ENCODE results near the gene PGGT1B. TPM values are rescaled to one million over a fixed set of nuclear protein-coding genes. Genes with fewer than 3 reads are reported as not detected.

Gene PGGT1B
- polyA plus RNA-seq, result 10 to 100 TPM in 1 of 4 donors, 1 to 10 TPM in 3; 4.9 to 22.2 (median 5.9) TPM
- long read RNA-seq, donor 1, full-length matches to known transcripts, result 6 of 6 reads
- long read RNA-seq, donor 1, partial matches to known transcripts, result 0 of 6 reads
- long read RNA-seq, donor 1, other reads (novel, unspliced or antisense), result 0 of 6 reads
- long read RNA-seq, donor 2, full-length matches to known transcripts, result 2 of 2 reads
- long read RNA-seq, donor 2, partial matches to known transcripts, result 0 of 2 reads
- long read RNA-seq, donor 2, other reads (novel, unspliced or antisense), result 0 of 2 reads
- long read RNA-seq, donor 3, full-length matches to known transcripts, result 6 of 6 reads
- long read RNA-seq, donor 3, partial matches to known transcripts, result 0 of 6 reads
- long read RNA-seq, donor 3, other reads (novel, unspliced or antisense), result 0 of 6 reads
- long read RNA-seq, donor 4, result 0 reads
- long read RNA-seq, donor 5, full-length matches to known transcripts, result 1 of 1 reads
- long read RNA-seq, donor 5, partial matches to known transcripts, result 0 of 1 reads
- long read RNA-seq, donor 5, other reads (novel, unspliced or antisense), result 0 of 1 reads
- long read RNA-seq, donor 6, full-length matches to known transcripts, result 5 of 5 reads
- long read RNA-seq, donor 6, partial matches to known transcripts, result 0 of 5 reads
- long read RNA-seq, donor 6, other reads (novel, unspliced or antisense), result 0 of 5 reads
- long read RNA-seq, donor 7, full-length matches to known transcripts, result 3 of 3 reads
- long read RNA-seq, donor 7, partial matches to known transcripts, result 0 of 3 reads
- long read RNA-seq, donor 7, other reads (novel, unspliced or antisense), result 0 of 3 reads
- long read RNA-seq, donor 8, result 0 reads
- long read RNA-seq, donor 9, result 0 reads
- long read RNA-seq, donor 10, full-length matches to known transcripts, result 6 of 6 reads
- long read RNA-seq, donor 10, partial matches to known transcripts, result 0 of 6 reads
- long read RNA-seq, donor 10, other reads (novel, unspliced or antisense), result 0 of 6 reads

DNA sequence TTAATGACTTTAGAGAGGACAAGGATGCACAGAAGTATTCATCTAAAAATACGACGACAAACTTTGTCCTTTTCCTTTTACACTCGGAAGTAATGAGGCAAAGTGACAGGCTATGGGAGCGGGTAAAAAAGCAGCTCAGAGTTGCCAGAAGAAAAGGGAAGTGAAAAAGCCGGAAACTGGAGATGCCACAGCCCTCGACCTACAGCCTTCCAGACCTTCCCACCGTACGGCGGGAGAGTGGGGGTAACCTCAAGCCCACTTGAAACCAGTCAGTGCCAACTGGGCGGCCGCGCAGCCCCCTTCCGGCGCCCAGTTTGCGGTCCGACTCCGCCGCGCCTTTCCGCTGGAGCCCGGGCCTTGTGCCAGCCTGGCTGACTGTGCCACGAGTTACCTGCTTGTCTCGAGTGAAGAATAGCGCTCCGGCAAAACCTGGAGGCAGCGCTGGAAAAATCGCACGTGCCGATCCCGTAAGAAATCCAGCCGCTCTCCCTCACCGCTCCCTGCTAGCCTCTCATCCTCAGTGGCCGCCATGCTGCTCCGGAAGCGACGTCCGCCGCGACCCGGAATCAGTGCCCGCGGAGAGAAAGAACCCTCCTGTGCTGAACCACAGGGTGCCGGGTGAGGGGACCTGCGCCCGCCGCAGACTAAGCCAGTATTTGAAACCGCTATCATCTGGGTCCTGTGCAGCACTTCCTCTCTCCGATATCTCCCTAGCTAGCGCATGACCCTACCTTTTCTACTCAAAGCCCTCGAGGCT lies at the start of gene PGGT1B:
PGGT1B (minus strand) TSS at position 557 of the 757 bp plus-strand sequence; CDS start at position 531, 26 bp downstream.
- H3K27ac ChIP-seq (ENCODE audit: low read depth in 1 of 3, low read length in 2 of 3), result peak within 1 kb of the TSS; percentile 78 to 98 (median 90)
- no peaks in the 10 kb centered on the region for H3K27me3 ChIP-seq (ENCODE audit: control insufficient read depth in 3 of 3, insufficient read depth in 3 of 3, low read length in 3 of 3)
- no peak for FAIRE-seq
- no peaks in the 10 kb centered on the region for H3K9me3 ChIP-seq (ENCODE audit: control insufficient read depth in 2 of 2, insufficient read depth in 1 of 2, low read depth in 1 of 2, low read length in 1 of 2)
- peak; percentile 63 to 86 for DNase-seq
- H3K4me3 ChIP-seq (ENCODE audit: low read depth in 1 of 3, low read length in 3 of 3), result peak within 1 kb of the TSS; percentile 89 to 100 (median 93)
- 0 to 1% (median 1%) methylated on average over 45 to 50 of the region's 50 CpGs for WGBS, 3 donors
- H3K4me1 ChIP-seq (ENCODE audit: control insufficient read depth in 3 of 3, insufficient read depth in 2 of 3, low read depth in 1 of 3, low read length in 2 of 3), result peaks cover 0 to 6% (median 4%) of the 10 kb centered on the region in 3 donors
- H3K36me3 ChIP-seq (ENCODE audit: control insufficient read depth in 3 of 3, insufficient read depth in 2 of 3, low read depth in 1 of 3, low read length in 3 of 3), result peaks cover 0 to 11% (median 0%) of the 10 kb centered on the region in 3 donors

DNA sequence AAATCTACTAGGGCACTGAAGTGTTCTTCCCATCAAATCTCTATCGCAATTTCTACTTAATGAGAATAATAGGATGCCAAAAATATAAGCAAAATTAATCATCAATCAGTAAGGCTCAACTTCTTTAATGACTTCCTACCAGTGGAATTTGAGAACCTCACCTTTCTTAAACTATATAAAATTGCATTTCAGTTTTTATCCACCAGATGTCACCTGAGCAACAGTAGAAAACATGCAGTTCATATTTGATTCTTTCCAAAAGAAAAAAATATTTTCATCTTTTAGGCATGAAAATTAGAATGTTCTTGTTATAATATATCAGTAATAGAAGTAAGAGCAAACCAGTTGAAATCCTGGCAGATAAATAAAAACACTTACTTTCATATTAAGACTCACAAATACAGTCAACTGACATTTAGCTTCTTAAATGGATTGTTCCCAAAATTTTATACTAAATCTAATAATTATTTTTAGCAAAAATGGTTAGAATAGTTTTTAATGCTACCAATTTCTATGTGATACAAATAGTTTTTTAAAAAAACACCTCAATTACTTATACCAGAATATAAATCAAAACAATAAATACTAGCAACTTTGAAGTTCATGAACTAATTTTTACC lies 47.2 kb upstream of the PGGT1B start:
- no peaks in the 10 kb centered on the region for H3K36me3 ChIP-seq (ENCODE audit: control insufficient read depth in 3 of 3, insufficient read depth in 2 of 3, low read depth in 1 of 3, low read length in 3 of 3)
- 4 to 10% (median 6%) methylated on average over 1 of the region's 1 CpG for WGBS, 3 donors
- FAIRE-seq, result peak; percentile 97

DNA sequence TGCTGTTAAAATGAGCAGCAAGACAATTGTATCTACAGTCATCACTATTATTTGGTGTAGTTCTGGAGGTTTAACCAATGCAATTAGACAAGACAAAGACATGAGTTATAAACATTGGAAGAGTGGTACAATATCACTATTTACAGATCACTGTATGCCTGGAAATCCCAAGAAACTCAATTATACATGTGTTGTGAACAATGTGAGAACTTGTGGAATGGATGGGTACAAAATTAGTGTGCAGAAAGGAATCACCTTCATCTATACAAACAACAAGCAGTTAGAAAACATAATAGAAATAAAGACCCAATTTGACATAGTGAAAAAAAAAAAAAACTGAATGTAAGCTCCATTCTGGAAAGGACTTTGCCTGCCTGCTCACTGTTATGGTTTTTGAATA lies 46.1 kb upstream of the PGGT1B start:
- peaks cover 0 to 4% (median 0%) of the 10 kb centered on the region in 3 donors for H3K4me1 ChIP-seq (ENCODE audit: control insufficient read depth in 3 of 3, insufficient read depth in 2 of 3, low read depth in 1 of 3, low read length in 2 of 3)
- no peak for FAIRE-seq
- H3K27me3 ChIP-seq (ENCODE audit: control insufficient read depth in 3 of 3, insufficient read depth in 3 of 3, low read length in 3 of 3), result no peaks in the 10 kb centered on the region
- no peak overlapping the region for H3K27ac ChIP-seq (ENCODE audit: low read depth in 1 of 3, low read length in 2 of 3)
- no peaks in the 10 kb centered on the region for H3K9me3 ChIP-seq (ENCODE audit: control insufficient read depth in 2 of 2, insufficient read depth in 1 of 2, low read depth in 1 of 2, low read length in 1 of 2)
- no peaks in the 10 kb centered on the region for H3K36me3 ChIP-seq (ENCODE audit: control insufficient read depth in 3 of 3, insufficient read depth in 2 of 3, low read depth in 1 of 3, low read length in 3 of 3)
- no peak overlapping the region for H3K4me3 ChIP-seq (ENCODE audit: low read depth in 1 of 3, low read length in 3 of 3)
- DNase-seq, result no peak

More for the DNA sequence above, 47.2 kb upstream of the PGGT1B start:
- no peaks in the 10 kb centered on the region for H3K27me3 ChIP-seq (ENCODE audit: control insufficient read depth in 3 of 3, insufficient read depth in 3 of 3, low read length in 3 of 3)
- H3K27ac ChIP-seq (ENCODE audit: low read depth in 1 of 3, low read length in 2 of 3), result no peak overlapping the region
- H3K9me3 ChIP-seq (ENCODE audit: control insufficient read depth in 2 of 2, insufficient read depth in 1 of 2, low read depth in 1 of 2, low read length in 1 of 2), result no peaks in the 10 kb centered on the region
- H3K4me1 ChIP-seq (ENCODE audit: control insufficient read depth in 3 of 3, insufficient read depth in 2 of 3, low read depth in 1 of 3, low read length in 2 of 3), result peaks cover 0 to 4% (median 0%) of the 10 kb centered on the region in 3 donors
- no peak overlapping the region for H3K4me3 ChIP-seq (ENCODE audit: low read depth in 1 of 3, low read length in 3 of 3)
- DNase-seq, result peak; percentile 52 to 63

DNA sequence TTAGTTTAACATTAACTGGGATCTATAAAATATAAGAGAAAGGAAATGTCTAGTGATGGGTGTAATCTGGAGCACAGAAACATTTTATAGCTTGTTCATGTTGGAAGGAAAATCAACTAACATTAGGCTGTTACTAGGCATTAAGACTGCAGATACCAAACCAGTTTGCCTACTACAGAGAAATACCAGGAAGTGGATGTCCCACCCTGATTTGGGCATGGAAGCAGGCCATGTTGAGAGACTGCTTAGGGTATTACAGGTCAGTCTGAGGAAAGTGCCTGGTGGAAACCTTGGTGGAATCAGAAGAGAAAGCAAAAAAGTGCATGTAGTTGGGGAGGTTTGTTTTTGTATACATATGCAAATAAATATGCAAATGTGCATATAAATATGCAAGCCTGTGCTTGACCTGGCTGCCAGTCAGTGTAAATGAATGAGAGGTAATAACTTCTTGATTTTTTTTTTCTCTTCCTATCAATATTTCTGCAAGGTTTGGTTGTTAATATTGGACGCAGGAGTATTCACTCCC lies 43.4 kb upstream of the PGGT1B start:
- Histone ChIP-seq H3K27ac (ENCODE audit: low read depth in 1 of 3, low read length in 2 of 3) (peak overlapping the region in 2 of 3 donors; percentile 0 to 45), H3K27me3 (ENCODE audit: control insufficient read depth in 3 of 3, insufficient read depth in 3 of 3, low read length in 3 of 3) (no peaks in the 10 kb centered on the region), H3K4me3 (ENCODE audit: low read depth in 1 of 3, low read length in 3 of 3) (no peak overlapping the region), H3K9me3 (ENCODE audit: control insufficient read depth in 2 of 2, insufficient read depth in 1 of 2, low read depth in 1 of 2, low read length in 1 of 2) (no peaks in the 10 kb centered on the region), H3K36me3 (ENCODE audit: control insufficient read depth in 3 of 3, insufficient read depth in 2 of 3, low read depth in 1 of 3, low read length in 3 of 3) (no peaks in the 10 kb centered on the region), H3K4me1 (ENCODE audit: control insufficient read depth in 3 of 3, insufficient read depth in 2 of 3, low read depth in 1 of 3, low read length in 2 of 3) (peaks cover 0 to 4% (median 0%) of the 10 kb centered on the region in 3 donors)
- no peak for FAIRE-seq
- 24 to 70% (median 38%) methylated on average over 1 of the region's 1 CpG for WGBS, 3 donors
- peak; percentile 48 to 85 for DNase-seq

DNA sequence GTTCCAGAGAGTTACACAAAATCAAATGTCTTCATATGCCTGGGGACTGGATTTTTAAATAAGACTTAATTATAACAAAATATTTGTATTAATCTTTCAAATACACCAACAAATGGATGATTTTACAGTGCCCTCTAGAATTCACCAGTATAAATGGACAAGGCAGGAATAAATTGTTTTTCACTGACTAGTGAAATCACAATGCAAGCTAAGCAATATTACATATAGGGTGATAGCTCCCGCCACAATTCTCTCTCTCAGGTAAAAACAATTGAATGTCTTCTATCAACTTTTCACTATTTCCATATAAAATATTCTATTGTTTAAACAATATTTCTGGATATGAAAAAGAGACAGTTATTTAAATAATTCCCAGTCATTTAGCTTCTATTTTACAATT lies 41.8 kb upstream of the PGGT1B start:
- Histone ChIP-seq H3K27ac (ENCODE audit: low read depth in 1 of 3, low read length in 2 of 3) (no peak overlapping the region), H3K4me3 (ENCODE audit: low read depth in 1 of 3, low read length in 3 of 3) (no peak overlapping the region), H3K27me3 (ENCODE audit: control insufficient read depth in 3 of 3, insufficient read depth in 3 of 3, low read length in 3 of 3) (no peaks in the 10 kb centered on the region), H3K9me3 (ENCODE audit: control insufficient read depth in 2 of 2, insufficient read depth in 1 of 2, low read depth in 1 of 2, low read length in 1 of 2) (no peaks in the 10 kb centered on the region), H3K36me3 (ENCODE audit: control insufficient read depth in 3 of 3, insufficient read depth in 2 of 3, low read depth in 1 of 3, low read length in 3 of 3) (no peaks in the 10 kb centered on the region), H3K4me1 (ENCODE audit: control insufficient read depth in 3 of 3, insufficient read depth in 2 of 3, low read depth in 1 of 3, low read length in 2 of 3) (peaks cover 0 to 4% (median 0%) of the 10 kb centered on the region in 3 donors)
- 91 to 96% (median 91%) methylated on average over 1 of the region's 1 CpG for WGBS, 3 donors
- no peak for FAIRE-seq
- DNase-seq, result no peak

DNA sequence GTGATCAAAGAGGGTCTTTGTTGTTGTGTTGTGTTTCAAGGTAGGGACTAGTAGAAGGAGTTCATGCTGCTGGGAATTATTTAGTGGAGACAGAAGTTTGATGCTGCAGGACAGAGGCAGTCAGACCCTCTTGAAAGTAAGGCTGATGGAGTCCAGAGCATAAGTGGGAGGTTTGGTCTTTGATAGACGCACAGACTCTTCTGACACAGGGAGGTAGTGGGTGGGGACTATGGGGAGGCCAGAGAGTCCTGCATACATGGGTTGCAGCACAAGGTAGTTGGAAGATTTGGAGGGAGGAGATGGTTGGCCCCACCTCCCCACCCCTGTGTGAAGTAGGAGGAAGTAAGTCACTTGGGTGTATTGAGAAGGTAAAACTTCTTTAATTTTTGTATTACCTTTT lies 36.1 kb upstream of the PGGT1B start:
- Histone ChIP-seq H3K4me3 (ENCODE audit: low read depth in 1 of 3, low read length in 3 of 3) (no peak overlapping the region), H3K9me3 (ENCODE audit: control insufficient read depth in 2 of 2, insufficient read depth in 1 of 2, low read depth in 1 of 2, low read length in 1 of 2) (no peaks in the 10 kb centered on the region), H3K36me3 (ENCODE audit: control insufficient read depth in 3 of 3, insufficient read depth in 2 of 3, low read depth in 1 of 3, low read length in 3 of 3) (no peaks in the 10 kb centered on the region), H3K27me3 (ENCODE audit: control insufficient read depth in 3 of 3, insufficient read depth in 3 of 3, low read length in 3 of 3) (no peaks in the 10 kb centered on the region), H3K4me1 (ENCODE audit: control insufficient read depth in 3 of 3, insufficient read depth in 2 of 3, low read depth in 1 of 3, low read length in 2 of 3) (peaks cover 2 to 6% (median 2%) of the 10 kb centered on the region in 3 donors), H3K27ac (ENCODE audit: low read depth in 1 of 3, low read length in 2 of 3) (no peak overlapping the region)
- no peak for FAIRE-seq
- WGBS, 3 donors, result 65 to 88% (median 67%) methylated on average over 1 of the region's 1 CpG
- no peak for DNase-seq

DNA sequence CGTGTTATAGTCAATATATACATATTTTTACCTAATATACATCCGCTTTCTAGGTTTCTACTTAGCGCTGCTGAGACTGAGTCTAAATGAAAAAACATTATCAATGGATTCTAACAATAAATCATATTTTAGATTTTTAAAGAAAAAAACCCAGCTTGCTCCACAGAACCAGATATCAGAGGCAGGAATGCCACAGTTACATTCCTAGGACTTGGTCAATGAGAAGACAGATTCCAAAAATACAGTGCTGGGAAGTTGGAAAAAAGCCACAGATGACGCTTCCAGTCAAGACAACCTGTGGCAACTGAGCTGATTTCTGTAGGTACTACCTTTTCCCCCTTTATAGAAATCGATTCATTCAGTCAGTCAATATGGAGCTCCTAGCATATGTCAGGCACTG lies 34.4 kb upstream of the PGGT1B start:
- FAIRE-seq (no peak), DNase-seq (no peak)
- H3K4me3 ChIP-seq (ENCODE audit: low read depth in 1 of 3, low read length in 3 of 3), result no peak overlapping the region
- no peak overlapping the region for H3K27ac ChIP-seq (ENCODE audit: low read depth in 1 of 3, low read length in 2 of 3)
- H3K36me3 ChIP-seq (ENCODE audit: control insufficient read depth in 3 of 3, insufficient read depth in 2 of 3, low read depth in 1 of 3, low read length in 3 of 3), result no peaks in the 10 kb centered on the region
- no peaks in the 10 kb centered on the region for H3K27me3 ChIP-seq (ENCODE audit: control insufficient read depth in 3 of 3, insufficient read depth in 3 of 3, low read length in 3 of 3)
- H3K4me1 ChIP-seq (ENCODE audit: control insufficient read depth in 3 of 3, insufficient read depth in 2 of 3, low read depth in 1 of 3, low read length in 2 of 3), result peaks cover 2 to 6% (median 2%) of the 10 kb centered on the region in 3 donors
- peaks cover 0 to 5% of the 10 kb centered on the region in 2 donors for H3K9me3 ChIP-seq (ENCODE audit: control insufficient read depth in 2 of 2, insufficient read depth in 1 of 2, low read depth in 1 of 2, low read length in 1 of 2)
- 32 to 55% (median 36%) methylated on average over 5 of the region's 5 CpGs for WGBS, 3 donors
